Anterior cingulate cortex (tissue), 58 donors: ENCODE measurements around the gene CBX7.
"Not testable (repeated sequence)": the region's sequence is repeated elsewhere in the genome, so short reads cannot be mapped to it uniquely, and the experiment has no call there.

Experiments used
- DNase-seq, 58 donors: peaks; one replicate each; lab custom pipeline; 2025; lab: John Stamatoyannopoulos, UW

CBX7 gene

DNA sequence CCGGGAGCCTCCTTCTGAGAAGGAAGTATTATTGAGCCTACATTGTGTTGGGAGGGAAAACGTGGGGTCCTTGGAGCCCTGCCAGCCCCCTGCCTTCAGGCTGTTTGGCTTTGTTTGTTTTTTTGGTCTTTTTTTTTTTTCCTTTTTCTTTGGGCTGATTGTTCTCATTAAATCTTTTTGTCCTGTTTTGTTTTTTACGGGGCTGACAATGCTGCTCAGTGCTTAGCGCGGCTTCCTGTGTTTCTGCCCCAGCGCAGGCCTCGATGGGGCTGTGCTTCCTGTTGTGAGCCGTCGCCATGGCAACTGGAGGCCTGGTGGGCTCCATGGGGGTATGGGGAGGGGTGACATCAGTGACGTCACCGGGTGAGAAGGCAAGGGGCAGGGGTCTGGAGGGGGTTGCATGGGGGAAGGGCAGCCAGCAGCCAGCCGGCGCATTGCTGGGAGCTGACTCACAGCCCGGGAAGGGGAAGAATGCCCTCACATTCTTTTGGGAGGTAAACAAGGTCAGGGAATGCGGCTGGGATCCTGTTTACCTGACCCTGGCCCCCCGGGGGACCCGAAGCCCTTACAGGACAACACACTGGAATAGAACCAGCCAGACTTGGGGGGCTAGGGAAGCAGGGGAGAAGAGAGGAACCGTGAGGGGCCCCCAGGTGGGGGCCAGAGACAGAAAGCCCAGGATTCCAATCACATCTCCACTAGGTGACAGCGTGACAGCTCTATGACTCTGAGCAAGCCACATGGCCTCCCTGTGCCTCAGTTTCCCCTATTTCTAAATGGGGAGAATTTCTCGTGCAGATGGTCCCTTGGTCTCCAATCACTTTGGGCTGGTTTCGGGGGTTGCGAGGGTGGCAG is 22.2 kb upstream of the CBX7 start:
- DNase-seq = peak in 1 of 58 donors; percentile 67

DNA sequence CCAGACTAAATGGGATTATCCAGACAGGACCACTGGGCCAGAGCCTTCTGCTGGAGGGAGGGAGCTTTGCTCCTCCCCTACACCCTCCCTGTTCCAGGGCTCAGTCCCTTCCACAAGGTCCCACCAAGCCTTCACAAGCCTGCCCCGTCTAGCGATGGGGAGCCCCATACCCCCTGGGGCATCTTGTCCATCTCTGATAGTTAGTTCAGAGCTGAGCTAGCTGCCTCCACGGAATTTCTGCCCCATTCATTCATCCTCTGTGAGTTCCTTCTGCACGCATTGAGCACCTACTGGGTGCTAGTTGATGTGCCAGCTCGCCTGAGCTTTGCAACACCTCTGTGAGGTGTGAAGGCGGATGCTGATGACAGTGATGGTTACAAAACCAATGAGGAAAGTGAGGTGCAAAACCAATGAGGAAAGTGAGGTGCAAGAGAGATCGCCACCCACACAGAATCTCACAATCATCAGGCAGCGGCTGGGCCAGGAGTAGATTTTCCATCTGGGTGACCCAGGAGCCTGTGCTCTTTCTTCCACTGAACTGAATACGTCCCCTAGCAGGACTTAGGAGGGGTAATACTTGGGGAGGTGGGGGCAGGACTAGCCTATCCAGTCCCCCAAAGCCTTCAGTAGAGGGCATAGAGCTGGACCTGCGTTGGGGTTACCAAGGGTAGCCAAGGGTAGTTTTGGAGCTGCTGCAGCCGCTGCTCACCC is 21.5 kb upstream of the CBX7 start:
- DNase-seq = no peak

DNA sequence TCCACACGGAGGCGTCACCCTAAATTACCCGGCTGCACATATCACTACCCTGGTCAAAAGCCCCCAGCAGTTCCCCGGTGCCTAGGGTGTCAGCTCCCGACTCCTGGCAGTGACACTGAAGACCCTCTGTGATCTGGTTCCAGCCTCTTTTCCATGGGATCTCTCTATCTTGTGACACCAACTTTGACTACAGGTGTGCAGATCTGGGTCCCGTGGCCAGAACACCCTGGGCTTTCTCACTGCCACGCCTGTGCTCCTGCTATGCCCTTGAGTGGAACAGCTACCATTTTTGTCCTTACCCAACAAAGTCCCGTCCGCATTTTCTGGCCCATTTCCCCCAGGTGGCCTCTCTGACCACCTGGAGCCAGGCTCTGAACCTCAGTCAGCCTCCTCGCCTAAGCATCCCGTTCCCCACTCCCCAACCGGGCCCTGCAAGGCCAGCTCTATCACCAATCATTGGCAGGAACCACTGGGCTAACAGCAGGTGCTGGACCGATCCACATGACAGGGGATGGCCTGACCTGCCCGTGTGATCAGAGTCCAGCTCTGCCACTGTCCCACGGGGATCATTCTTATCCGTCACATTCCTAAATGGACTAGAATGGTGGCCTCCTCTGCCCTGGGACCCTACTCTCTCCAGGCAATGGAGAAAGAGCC is 20.7 kb upstream of the CBX7 start:
- no peak for DNase-seq

DNA sequence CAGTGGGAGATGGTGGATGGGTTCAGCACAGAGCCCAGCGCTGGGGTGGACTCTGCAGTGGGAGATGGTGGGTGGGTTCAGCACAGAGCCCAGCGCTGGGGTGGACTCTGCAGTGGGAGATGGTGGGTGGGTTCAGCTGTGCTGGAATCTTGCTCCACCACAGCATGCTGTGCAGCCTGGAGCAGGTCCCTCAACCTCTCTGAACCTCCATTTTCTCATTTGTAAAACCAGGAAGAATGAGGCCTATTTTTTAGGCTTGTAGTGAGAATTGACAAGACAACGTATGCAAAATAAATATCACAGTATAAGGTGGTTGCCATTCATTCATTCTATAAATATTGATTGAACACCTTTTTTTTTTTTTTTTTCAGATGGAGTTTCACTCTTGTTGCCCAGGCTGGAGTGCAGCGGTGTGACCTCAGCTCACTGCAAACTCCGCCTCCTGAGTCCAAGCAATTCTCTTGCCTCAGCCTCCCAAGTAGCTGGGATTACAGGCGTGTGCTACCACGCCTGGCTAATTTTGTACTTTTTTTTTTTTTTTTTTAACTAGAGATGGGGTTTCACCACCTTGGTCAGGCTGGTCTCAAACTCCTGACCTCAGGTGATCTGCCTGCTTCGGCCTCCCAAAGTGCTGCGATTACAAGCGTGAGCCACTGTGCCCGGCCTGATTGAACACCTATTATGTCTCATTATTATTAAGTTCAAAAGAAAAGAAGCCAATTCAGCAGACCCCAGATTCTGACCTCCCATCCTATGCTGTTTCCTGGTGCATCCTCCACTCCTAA is 20.0 kb upstream of the CBX7 start:
- not testable (repeated sequence) for DNase-seq

DNA sequence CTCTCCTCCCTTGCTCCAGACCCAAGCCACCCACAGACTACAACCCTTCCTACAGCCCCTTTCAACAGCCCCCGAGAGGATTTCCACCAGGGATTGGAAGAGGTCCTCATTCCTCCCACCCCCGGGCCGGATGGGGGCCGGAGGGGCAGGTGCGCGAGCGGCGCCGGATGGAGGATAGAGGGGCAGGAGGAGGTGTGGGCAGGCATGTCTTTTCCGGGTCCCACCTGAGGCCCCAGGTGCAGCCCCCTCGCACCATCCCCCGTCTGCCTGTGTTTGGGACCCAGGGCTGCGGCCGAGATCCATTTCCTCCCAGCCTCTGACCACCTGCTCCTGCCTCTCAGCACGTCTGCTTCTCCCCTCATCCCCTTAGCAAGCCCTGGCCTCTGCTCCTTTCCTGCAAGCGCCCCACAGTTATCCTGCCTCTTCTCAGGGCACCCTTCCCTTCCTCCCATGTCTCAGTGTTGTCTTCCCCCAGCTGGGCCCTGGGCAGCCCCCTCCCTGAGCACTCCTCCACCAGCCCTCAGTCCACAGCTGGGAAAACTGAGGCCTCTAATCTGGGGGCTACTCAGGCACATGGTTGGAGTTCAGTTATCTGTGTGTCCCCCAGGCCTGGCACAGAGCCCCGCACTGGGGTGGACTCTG is 19.3 kb upstream of the CBX7 start:
- no peak for DNase-seq

DNA sequence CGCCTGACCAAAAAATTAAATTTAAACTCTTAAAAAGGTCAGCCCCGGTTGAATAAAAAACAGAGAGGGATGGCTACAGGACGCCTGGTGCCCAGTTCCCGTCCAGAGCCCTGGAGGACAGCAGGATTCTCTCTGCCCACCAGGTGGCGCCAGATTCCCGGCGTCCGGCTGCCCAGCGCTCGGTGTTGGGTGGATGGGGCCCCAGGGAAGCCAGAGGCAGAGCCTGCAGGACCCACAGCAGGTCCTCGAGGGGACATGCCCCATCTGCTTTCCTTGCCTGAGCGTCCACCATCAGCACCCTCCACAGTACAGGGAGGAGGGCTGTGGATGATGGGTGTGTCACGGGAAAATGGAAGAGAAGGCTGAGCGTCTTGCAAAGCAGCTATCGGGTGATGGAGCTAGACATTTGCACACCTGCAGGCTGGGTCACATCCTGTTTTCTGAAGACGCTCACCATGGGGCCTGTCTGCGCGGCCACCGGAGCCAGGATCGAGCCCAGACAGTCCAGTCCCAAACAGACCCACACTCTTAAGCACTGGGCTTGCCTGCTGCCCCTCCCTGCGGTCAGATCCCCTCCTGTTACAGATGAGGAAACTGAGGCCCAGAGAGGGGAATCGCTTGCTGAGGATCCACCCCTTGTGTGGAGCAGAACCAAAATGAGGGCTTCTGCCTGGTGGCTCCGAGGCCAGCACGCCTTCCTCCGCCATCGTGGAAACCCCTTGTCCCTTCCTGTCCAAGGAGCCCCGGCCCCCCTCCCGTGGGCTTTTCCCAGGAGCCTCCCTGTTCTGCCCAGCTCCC is 18.5 kb upstream of the CBX7 start:
- peak in 56 of 58 donors; percentile 24 to 90 (median 68) for DNase-seq

DNA sequence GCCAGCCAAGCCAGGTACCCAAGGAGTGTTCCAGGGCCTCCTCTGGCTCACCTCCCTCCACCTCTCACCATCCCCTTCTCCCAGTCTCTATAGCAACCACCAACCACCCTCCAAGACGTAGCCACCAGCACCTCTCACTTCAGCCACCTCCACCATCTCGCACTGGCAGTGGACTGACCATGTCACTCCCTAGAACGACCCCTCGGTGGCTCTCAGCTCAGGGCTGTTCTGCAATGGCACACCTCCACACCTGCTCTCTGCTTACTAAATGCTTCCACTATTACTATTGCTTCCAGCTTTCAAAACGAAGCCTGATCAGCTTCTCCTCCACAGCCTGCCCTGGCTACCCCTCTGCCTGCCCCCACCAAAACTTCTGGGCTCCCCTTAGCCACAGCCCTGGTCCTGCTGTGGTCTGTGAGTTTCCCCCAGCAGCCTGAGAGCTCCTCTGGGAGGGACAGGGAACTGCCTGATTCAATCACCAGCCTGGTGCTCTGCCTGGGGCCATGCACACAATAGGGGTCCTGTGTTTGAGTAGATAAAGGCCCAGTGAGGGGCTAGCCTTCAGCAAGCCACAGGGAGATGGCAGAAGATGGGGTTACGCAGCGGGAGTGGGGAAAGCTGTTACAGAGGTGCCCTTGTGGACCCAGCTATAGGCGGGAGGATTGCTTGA is 17.5 kb upstream of the CBX7 start:
- no peak for DNase-seq

DNA sequence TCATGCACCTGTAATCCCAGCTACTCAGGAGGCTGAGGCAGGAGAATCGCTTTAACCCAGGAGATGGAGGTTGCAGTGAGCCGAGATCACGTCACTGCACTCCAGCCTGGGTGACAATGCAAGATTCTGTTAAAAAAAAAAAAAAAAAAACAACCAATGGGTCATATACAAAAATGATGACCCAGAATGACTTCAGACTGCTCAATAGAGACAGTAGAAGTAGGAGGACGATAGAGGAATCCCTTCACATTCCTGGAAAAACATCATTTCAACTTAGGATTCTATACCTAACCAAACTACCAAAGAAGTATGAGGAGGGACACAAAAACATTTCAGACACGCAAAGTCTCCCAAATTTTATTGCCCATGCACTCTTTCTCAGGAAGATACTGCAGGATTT is 14.1 kb upstream of the CBX7 start:
- no peak for DNase-seq

DNA sequence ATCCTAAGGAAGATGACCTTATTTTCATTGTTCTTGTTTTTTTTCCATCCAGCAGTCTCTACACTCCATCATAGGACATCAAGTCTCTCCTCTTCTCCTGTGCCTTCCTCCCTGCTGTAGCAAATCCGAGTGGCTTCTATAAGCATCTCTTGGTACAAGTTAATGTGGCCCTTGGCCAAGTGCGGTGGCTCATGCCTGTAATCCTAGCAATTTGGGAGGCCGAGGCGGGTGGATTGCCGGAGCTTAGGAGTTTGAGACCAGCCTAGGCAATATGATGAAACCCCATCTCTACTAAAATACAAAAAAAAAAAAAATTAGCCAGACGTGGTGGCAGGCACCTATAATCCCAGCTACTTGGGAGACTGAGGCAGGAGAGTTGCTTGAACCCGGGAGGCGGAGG is 3.6 kb upstream of the CBX7 start:
- not testable (repeated sequence) for DNase-seq

DNA sequence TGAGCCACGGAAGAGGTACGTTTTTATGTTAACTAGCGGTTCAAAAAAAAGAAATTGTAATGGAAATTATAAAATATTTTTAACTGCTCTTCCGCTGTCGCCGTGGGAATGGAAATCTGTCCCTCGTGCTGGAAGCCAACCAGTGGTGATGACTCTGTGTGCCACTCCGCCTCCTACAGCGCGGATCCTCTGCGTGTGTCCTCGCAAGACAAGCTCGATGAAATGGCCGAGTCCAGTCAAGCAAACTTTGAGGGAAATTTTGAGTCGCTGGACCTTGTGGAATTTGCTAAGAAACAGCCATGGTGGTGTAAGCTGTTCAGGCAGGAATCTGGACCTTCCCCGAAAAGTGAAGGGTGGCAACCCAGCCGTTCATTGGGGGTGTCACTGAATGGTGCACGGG is 2.9 kb upstream of the CBX7 start:
- no peak for DNase-seq

DNA sequence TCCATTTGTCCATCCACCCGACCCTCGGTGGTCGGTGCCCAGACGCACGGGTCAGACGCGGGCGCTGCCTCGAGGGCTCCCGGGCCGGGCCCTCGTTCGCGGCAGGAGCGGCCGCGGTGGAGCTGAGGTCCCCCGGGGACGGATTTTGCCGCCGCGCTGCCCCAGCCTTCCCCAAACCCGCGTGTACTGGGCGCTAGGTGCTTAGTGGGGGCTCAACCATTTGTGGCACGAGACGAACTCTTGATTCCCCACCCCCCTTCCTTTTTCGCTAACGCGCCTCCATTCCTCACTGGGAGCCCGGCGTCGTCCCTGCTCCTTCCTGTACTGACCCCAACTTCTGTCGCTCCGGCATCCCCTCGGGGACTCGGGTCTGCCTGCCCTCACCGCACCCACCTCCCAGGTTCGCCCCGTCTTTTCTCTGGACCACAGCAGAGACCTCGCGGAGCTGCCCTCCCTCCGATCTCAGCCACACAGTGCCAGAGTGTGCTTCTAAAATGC is 789 bp upstream of the CBX7 start:
- peak in 1 of 58 donors; percentile 42 for DNase-seq

DNA sequence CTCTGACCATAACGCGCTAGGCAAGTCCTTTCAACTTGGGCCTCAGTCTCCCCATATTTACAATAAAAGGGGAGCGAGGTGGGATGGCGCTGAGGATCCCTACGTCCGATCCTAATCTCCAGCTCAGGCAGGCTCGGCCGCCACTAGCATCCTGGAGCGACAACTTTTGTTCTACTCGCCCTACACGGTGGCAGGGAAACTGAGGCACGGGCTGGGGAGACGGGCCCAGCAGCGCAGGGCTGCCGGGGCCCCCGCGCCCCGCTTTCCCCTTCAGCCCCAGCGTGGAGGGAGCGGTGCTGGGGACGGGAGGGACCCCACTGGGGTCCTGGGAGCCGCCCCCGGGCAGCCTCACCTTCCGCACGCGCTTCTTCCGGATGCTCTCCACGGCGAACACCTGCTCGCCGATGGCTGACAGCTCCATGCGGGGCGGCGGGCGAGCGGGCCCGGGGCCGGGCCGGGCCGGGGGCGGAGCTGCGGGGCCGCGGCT is 413 bp downstream of the CBX7 start:
- DNase-seq = no peak

DNA sequence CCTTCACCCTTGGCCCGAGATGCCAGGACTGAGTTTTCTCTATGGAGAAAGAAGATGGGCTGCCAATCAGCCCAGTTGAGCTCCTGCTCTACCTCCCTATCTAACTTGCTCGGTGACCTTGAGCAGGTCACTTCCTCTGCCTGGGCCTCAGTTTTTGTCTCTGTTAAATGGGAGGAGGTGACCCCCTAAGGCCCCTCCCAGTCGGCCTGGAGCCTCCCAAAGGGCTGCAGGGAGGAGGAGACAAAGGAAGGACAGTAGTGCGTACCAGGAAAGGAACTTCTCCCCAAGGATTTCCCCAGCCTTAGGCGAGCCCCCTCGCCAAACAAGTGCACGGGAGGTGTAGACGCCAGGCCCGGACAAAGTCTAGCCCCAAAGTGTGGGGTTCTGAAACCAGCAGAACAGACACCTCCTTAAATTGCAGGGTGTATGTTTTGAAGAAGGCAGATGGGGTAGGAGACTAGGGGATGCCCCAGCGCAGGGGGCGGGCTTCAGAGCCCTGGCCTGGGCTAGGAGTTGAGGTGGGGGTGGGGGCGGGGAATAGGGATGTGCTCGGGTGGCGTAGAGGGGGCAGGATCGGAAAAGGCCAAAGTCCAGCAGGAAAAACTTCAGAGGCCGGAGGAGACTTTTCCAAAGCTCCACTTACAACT is 1.0 kb downstream of the CBX7 start:
- DNase-seq = no peak

DNA sequence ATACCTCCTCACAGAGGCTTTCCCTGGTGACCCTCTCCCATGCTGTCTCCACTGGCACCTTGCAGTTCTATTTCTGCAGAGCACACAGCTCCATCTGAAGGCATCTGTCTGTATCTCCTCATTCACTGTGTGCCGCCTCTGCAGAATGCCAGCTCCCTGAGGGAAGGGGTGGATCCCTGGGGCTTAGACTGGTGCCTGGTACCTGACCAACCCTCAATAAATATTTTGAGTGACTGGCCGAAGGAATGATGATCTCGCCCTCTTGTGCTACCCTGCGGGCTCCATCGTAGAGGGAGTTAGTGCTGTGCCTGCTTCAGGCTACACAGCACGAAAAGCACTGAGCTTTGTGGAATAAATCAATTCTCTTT is 1.6 kb downstream of the CBX7 start:
- peak in 11 of 58 donors; percentile 16 to 46 (median 25) for DNase-seq

DNA sequence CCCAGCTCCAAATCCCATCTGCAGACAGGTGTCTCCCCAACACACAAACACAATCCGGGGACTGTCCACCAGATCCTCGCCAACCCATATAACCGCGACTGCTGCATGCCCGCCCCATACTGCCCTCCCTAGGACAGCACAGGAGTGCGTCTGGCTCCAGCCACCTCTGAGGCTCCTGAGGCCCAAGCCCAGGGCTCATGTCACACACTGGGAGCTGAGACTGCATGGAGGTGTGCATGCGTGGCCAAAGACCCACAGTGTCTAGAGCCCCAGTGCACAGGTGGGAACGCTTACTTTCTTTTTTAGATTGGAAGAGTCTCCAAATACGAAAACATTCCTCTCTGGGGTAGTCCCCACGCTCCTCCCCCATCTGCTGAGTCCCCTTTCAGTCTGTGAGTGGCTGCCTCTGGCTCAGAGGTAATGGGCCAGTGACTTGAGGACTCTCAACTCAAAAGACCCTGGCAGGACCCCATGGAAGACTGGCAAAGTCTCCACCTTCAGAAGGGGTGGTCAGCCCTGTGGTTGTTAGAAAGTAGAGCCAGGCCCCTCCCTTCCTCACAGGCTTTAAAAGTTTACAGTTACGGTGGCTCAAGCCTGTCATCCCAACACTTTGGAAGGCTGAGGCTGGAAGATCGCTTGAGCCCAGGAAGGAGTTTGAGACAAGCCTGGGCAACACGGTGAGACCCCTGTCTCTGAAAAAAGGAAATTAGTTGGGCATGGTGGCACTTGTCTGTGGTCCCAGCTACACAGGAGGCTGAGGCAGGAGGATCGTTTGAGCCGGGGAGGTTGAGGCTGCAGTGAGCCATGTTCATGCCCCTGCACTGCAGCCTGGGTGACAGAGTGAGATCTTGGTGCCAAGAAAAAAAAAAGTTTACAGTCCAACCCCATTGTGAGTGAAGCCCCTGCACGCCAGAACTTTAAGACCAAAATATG is 2.3 kb downstream of the CBX7 start:
- peak in 2 of 58 donors; percentile 19 to 21 for DNase-seq

DNA sequence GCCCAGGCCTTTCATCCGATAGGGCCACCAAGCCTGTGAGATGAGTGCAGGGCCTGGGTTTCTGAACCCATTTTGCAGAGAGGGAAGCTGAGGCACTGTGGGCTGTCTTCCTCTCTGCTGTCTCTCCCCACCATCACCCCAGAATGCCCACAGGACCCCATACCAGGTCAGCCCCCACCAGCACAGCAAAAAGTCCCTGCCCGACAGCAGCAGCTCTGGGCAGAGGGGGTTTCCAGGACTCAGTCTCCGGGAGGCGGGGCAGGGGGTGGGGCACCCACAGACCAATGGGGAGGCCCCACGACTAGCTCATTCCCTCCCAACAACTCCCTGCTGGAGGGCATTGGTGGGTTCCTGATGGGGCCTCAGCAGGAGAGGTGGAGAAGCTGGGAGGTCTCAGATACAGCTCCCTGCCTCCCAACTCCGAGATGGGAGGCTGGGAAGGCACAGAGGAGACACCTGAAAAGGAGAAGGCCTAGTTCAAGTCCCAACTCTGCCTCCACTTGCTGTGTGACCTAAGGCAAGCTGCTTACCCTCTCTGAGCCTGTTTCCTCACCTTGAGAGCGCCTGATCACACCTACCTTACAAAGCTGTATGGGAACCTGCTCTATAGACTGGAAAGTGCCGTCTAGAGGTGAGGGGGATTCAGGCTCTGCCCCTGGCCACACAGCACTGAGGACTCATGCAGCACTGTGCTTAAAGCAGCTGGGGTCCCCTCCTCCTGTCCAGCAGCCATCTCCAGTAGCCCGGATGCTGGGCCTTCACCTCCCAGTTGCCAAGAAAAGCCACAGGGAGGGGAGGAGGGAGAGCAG is 3.5 kb downstream of the CBX7 start:
- DNase-seq = peak in 23 of 58 donors; percentile 9 to 69 (median 32)
